HG02571 (cell line): ENCODE data around the gene THBS4.
A peak's percentile ranks its signal among the peaks of the same experiment; 100 is the strongest.

Experiments used
- ATAC-seq: cut with Tn5 transposase; IDR thresholded peaks from one replicate; pipeline ENCODE4 v1.9.1; 2021; ENCODE audit warnings: mild to moderate bottlenecking, moderate library complexity; ENCODE audit not compliant: unreplicated experiment

Gene THBS4

DNA sequence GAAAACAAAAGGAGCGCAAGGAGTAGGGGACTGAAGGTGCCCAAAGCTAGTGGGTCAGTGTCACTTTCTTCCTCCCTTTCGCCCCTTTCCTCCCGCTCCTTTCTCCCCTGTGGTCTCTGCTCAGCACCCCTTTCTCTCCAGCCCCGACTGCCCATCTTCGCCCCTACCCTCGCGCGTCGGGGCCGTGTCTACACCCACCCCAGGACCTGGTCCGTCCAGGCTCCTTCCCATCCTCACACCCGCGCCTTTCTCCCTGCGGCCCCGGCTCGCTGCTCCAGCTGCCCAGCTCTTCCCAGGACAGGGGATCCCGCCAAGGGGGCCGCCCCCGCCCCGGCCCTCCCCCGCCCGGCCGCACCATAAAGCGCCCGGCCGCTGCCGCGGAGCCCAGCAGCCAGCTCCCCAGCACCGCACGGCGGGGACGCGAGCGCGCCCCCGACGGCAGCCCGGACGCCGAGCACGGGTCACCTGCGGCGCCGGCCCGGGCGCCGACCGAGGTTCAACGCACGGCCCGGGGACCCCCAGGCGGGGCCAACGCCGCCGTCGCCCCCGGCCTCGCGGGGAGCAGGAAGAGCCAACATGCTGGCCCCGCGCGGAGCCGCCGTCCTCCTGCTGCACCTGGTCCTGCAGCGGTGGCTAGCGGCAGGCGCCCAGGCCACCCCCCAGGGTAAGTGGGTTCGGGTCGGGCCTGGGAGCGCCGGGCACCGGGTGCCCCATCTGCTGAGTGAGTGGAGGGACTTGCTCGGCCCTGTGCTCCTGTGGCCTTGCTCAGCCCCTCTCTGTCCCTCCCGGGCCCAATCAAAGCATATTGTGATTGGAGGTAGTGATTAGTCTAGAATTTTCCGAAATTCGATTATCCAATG, at the start of gene THBS4:
Gene THBS4, plus strand, starts transcription at position 387 of the 860 bp plus-strand sequence. Its CDS starts 190 bp downstream, at position 577.
- no peak for ATAC-seq

DNA sequence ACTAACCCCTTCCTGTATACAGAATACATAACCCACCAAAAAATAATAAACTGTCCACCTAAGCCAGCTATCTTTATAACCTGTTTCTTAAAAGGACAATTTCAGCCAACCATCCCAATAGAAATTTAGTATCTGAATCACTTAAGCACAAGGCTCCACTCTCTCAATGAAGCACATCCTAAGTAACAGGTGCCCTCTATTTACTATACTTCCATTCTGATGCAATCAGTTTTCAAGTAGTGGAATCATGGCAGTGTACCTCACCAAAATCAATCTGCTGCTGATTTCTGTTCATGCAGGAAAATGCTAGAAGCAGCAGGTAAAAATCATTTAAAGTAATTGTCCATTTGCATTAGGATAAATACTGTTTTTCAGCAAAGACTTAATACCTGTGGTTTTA, 48.9 kb upstream of the THBS4 start:
- ATAC-seq = no peak

DNA sequence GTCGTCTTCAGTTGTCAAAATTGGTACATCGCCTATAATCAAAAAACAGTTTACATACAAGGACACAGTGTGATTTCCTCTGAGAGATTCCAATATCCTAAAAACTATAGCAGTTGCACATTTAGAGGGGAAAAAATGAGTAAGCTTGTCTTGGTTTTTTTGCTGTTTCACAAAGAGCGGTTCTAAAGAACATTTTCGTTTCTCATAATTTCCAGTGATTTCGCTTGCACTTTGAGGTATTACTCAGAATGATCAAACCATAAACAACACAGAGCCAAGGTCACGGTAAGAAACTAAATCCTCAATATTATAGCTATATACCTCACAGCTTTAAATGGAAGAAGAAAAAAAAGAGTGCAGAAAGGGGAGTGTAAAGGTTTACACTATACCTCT, 44.9 kb upstream of the THBS4 start:
- peak; percentile 47 for ATAC-seq

DNA sequence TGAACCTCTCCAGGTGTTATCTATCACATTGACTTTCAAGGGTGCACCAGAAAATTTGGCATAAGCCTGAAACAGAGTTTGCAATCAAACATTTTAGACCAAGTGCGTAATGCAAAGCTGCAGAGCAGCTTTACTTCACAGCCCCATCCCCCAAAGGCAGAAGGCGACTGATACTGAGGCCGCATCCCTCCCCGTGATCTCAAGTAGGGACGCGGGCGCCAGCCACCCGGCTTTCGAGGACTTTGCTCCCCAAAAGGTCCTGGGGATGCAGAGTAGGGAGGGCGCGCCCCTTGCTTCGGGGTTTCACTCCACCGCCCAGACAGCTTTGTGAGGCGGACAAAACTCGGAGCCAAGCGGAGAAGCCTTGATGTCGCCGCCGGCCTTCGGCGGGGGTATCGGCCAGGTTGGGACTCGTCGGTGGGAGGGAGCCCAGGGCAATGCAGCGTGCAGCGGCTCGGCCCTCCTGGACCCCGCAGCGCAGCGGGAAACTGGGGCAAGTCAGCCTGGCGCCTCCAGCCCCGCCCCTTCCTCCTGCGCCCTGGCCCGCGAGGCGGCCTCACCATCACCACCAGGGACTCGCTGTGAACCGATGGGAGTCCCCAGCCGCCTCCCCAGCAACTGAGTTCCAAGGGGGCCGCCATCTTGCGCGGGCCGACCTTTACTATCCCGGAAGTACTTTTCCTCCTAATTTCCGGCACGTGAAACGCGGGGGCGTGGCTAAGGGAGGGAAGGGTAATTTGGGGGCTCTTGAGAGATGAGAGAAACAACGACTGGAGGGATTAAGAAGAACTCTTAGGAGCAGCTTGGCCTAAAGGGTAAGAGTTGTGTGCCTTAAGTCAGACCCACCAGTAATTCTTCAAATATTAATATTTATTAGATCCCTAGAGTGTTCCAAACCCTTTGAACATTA, 44.3 kb upstream of the THBS4 start, which contains the start of gene MTX3:
Gene MTX3, minus strand, starts transcription at position 665 of the 910 bp plus-strand sequence. Its CDS starts 24 bp downstream, at position 641.
- peak; percentile 91 for ATAC-seq

DNA sequence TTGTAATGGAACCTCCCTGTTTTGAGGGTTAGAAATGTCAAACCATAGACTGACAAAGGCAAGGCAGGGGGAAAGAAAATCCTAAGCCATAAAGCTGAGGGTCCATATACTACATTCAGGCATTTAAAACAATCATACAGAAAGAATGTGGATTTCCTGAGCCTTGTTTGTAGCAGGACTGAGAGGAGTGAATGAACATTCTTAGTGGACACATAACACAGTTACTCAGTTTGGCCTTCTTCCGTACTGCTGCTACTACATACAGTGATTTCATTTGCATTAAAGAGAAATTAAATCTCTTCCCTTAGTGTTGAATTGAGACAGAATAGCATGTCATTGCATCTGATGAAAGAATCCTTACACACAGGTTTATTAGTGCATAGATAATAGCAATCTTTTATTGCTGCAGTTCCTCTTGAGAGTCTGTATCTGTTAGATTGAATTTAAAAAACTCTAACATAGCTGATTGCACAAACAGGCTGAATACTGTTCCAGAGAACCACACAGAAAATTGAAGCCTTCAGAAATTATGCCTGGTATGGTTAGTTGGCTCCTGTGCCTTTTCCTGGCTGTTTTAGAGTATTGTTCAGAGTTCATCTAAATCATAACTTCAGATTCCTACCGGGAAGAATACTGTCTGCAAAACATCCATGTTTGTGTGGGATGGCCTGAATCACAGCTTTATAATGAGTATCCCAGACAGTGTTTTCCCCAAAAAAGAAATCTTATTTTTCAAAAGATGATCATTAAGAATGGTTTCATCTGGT, 42.1 kb upstream of the THBS4 start:
- no peak for ATAC-seq

DNA sequence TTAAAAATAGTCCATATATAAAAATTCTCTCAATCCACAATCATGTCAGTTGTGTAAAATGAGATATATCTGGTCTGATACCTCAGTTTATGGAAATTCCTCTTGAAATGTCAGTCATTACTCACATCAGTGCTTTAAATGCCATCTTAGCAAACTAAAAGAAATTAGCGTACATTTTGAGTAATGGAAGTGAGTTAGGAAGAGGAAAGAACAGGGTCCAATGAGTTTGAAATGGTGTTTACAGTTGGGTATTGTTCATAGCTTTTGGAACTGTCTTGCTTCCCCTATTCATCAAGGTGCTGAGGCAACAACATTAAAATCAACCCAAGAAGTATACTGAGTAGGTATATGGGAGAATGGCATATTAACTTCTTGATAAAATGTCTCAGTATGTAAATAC, 35.4 kb upstream of the THBS4 start:
- ATAC-seq = no peak

DNA sequence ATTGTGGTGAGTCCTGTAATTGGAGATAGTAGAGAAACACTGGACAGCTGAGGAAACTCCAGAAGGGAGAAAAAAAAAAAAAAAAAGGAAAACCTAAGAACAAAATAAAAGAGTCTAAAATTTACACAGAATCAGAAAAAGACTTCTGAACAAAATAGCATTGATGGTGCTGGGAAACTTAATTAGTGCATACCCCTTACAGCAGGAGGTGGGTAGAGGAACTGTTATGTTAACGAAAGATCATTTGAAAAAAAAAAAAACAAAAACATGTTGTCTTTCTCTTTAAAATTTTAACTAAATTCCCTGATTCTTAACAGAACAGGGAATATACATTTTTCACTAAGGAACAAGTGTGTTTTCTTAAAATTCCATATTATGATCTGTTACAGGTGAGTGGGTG, 32.5 kb upstream of the THBS4 start:
- ATAC-seq = no peak

DNA sequence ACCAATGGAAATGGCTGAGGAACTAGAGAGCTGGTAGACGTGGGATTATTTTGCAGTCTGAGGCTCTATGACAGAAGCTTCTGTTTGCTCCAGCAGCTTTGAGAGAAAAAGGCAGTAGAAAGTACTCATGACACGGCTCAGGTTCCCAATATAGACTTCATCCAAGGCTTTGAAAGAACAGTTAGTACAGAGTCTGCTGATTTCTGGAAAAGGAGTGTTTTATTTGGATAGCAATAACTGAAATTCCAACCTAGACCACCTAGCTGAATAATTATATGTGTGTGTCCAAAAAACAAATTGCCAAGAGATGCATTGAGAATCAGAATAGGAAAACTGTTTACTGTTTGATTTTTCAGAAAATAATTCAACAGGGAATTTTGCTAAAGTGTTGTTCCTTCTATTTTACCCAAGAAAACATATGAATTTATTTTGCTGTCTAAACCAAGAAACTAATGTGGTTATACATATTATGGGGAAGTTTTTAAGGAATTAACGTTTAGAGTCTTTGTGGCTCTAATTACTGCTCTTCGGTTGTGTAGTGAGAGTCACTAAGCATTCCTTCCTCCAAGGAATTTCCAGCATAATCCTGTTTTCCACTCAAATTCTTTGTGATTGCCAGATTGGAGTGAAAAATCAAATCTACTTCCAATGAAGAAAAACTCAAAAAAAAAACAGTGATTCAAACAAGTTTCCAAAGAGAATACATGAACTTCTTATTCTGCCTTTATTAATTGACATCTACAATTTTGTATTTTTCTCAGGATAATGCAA, 26.0 kb upstream of the THBS4 start:
- no peak for ATAC-seq

DNA sequence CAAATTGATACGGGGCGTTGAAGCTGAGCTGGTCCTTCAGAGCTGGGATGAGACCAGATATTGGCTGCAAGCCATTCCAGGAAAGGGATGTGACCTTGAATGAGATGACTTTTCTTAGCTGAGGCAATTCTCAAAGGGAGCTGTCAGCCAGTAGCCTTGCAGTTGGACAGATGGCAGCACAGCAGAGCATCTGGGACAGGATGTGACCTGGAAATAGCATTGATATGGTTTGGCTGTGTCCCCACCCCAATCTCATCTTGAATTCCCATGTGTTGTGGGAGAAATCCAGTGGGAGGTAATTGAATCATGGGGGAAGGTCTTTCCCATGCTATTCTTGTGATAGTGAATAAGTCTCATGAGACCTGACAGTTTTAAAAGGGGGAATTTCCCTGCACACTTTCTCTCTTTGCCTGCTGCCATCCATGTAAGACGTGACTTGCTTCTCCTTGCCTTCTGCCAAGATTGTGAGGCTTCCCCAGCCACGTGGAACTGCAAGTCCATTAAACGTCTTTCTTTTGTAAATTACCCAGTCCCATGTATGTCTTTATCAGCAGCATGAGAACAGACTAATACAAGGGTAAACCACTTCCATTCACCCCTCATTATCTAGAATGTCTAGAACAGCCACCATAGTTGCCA, 24.3 kb upstream of the THBS4 start:
- no peak for ATAC-seq

DNA sequence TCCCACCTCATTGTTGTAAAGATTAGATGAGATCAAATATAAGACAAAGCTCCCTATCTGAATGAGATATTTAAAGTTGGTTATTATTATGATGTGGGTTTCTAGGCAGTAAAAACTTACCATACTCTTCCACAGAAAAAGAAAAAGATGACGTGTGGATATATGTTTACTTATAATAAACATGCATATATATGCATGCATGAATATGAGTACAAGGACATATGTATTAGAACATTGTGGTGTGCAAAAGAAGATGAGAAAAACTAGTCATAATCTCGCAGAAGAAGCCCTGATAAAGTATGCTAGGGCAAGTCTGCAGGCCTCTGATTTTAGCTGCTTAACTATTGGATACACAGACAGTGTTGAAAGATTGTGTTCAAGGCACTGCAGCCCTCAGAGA, 10.1 kb upstream of the THBS4 start:
- no peak for ATAC-seq

DNA sequence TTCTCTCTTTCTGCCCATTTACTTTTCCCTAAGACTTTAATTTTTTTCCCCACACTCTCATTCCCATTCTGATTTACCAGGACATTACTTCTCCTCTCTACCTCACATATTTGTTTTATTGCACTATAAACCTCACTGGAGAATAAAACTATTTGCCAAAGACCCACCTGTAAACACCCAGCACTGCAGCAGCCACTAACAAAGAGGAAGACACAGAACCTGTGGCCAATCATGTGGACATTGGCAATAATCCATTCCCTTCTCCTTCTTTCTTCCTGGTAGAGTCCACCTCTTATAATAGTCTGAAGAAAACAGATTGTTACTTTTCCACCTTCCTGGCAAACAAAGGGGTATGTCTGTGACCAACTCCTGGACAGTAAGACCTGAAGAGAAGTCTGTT, 8.3 kb upstream of the THBS4 start:
- ATAC-seq = no peak

DNA sequence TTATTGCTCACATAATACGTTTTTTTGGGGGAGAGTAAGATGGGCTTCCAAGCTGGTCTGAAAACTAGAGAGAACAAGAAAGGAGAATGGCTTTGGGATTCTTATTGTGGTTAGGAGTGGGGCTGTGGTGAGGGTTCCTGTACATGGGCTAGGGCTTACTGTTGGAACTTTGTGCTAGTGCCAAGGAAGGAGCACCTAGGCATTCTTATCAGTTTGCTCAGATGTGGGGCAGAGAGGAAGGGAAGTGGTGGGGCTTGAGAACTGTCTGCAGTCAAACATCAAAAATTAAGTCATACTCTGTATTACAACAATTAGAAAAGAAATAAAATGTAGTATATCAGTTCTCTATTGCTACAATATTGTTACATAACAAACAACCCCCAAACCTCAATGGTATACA, 4.0 kb upstream of the THBS4 start:
- no peak for ATAC-seq

DNA sequence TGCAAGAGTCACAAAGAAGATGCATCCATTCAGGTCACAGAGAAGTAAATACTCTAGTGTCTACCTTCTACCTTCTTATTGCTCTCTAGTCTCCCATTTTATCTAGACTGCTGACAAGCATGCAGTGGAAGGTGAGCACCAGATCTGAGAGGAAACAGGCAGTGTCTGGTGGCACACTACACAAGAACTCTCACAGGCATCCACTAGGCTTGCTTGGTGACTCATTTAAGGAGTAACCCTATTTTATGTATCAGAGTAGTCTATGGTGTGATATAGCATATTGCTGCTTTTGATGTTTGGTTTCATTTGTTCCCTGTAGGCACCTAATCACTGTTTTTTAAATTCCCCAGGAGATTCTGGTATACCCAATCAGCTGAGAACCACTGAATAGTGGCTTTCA, 1.6 kb upstream of the THBS4 start:
- no peak for ATAC-seq

DNA sequence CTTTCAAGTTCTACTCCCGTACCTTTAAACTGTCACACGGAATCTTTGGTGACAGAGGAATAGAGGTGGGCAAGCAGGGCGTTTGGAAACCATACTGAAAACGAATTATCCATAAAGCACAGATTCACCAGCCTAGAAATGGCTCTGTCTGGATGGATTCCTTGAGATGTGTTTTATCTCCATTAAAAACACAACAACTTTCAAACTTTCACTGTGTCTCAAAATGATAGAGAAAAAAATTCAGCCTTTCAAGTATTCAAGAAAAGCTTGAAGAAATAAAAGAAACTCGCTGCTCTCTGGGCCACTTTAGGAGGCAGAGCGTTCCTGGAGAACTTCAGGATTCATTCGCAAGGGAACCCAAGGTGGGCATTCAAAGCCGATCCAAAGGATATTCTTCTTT, 589 bp upstream of the THBS4 start:
- ATAC-seq = no peak

DNA sequence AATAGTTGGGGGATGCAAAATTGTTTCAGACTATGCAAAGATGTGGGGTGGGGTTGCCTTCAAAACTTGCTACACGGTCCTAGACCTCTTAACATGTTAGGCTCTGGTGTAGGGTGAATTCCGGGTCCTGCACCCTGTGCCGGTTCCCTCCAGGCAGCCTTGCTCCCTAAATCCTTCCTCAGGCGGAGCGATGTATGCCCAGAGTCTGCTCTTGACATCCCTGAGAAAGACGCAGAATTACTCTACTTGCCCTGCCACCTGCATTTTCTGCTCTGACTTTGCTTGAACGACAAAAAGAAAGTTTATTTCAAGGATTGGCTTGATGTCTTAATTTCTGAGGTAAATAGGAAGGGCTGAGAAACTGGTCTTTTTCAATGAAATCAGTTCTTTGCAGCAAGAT, 691 bp downstream of the THBS4 start:
- ATAC-seq = no peak

DNA sequence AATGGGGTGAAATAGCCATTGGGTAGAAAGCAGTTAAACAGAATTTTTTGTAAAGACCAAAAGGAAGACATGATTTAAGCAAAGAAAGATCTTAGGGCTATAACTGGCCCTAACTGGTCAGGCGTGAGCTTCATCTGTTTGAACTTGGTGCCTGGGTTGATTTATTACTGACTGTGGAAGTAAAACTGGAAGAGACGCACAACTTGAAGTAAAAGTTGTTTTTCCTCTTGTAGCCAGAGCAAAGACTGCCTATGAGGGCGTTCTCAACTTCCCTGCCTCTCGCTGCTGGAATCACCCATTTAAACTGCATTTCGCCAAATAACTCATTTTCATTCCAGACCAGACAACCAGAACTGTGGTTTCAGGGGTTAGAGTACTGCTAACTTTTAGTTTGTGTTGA, 1.5 kb downstream of the THBS4 start:
- ATAC-seq = no peak

DNA sequence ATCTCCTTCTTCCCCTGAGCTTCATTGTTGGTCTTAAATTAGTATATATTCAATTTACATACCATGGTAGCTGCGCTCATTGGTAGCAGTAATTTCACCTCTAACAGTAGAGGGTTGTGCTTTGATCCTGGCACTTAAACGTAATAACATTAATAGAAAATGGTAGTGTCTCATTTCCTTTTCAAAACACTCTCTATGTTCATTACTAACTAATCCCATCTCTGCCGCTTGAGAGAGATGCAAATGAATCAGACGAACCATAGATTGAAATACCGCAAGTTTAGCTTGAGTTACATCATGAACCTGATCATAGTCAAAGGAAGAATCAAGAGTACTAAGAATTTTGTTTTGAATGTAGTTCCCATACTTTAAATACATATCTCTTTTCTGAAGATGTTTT, 2.2 kb downstream of the THBS4 start:
- no peak for ATAC-seq

DNA sequence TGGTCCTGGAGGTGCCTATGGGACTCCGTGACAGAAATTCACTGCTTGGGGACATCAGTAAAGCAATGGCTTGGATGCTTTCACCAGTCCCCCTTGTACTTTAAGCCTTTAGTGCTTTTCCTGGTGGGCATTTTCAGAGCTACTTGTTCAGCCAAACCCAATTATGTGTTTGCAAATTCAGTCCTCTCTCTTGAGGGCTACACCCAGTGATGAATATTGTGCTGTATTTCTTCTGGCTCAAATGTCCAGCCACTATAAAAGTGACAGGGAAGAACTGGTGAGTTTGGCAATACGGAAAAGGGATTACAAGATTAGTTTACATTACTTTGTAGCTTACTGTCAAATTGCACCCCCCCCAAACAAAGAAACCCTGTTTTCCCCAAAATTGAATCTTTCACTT, 4.5 kb downstream of the THBS4 start:
- ATAC-seq = no peak

DNA sequence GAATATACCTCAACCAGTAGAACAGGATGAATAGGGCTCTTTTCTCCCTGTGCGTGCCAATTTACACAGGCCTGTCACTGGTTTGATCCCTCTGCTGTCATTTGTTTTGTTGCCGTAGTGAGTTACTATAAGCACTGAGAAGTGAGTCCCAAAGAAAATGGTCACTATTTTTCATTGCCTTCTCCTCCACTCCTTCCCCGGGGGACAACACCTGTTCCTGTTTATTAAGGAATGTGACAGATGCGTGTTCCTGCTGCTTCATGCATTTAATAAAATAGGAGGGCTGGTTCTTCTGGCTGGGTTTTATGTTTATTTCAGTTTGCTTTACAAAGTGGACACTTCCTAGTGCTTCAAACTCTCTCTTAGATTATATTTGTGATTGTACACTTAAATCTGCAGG, 6.4 kb downstream of the THBS4 start:
- ATAC-seq = no peak

DNA sequence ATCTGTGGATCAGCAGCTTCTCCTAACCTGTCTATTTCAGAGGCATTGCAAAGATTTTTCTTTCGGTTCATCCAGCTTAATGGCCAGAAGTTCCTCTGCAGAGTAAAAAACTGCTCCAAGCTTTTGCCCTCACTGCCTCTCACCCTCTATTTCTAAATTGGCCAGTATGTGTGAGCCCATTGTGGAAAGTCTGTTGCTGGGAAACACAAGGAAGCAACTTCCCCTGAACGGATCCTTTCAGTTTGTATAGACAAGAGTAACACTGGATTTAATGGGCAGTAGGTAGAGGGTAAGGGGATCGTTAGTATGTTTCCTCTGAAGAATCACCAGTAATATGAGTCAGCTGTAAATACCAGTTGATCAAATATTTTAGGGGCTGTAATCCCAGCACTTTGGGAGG, 7.2 kb downstream of the THBS4 start:
- no peak for ATAC-seq
